B cell (primary cell): ENCODE results near the gene ABTB2.

Experiments
- EZH2 ChIP-seq: IDR thresholded peaks from 2 replicates; pipeline ENCODE4 v1.6.1; 2012; ENCODE audit warnings: borderline replicate concordance, low read depth, mild to moderate bottlenecking, moderate library complexity, low read length; ENCODE audit not compliant: insufficient read depth, poor library complexity, severe bottlenecking
- TF ChIP-seq, protein P1 (sequence below): fragments of 200-600 bp; IDR thresholded peaks from one replicate; pipeline ENCODE4 v1.8.0; 2022; ENCODE audit warnings: antibody characterized with exemption, mild to moderate bottlenecking

DNA sequence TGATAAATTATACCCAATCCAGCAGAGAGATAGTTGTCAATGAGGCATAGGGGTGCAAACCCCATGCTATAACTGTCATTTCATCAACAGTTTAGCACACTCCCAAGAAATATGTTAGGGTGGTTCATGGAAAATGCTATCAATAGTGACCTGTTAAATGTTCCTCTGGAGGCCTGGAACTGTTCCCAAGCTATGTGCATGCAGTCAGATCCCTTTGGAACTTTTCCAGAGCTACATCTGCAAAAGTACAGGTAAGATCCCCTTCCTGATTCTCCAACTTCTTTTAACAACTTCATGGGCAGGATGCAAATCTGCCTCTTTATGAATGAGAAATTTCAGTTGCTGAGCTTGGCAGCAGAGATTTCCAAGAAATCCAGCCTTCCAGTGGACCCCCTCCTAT, 27.2 kb downstream of the ABTB2 start:
- TF ChIP-seq, protein P1, sequence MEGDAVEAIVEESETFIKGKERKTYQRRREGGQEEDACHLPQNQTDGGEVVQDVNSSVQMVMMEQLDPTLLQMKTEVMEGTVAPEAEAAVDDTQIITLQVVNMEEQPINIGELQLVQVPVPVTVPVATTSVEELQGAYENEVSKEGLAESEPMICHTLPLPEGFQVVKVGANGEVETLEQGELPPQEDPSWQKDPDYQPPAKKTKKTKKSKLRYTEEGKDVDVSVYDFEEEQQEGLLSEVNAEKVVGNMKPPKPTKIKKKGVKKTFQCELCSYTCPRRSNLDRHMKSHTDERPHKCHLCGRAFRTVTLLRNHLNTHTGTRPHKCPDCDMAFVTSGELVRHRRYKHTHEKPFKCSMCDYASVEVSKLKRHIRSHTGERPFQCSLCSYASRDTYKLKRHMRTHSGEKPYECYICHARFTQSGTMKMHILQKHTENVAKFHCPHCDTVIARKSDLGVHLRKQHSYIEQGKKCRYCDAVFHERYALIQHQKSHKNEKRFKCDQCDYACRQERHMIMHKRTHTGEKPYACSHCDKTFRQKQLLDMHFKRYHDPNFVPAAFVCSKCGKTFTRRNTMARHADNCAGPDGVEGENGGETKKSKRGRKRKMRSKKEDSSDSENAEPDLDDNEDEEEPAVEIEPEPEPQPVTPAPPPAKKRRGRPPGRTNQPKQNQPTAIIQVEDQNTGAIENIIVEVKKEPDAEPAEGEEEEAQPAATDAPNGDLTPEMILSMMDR = no peak
- no peak for TF ChIP-seq EZH2
